Thymus (tissue), 11 donors: Measurements from ENCODE around the gene GPR18. TPM values are rescaled to one million over a fixed set of nuclear protein-coding genes. Genes with fewer than 3 reads are reported as not detected.
"Not testable (repeated sequence)": the region's sequence is repeated elsewhere in the genome, so short reads cannot be mapped to it uniquely, and the experiment has no call there.

Experiments
- DNase-seq, 9 donors: peaks; one replicate each; pipeline ENCODE4 v3.0.0-alpha.2; 2013; ENCODE audit warnings: low spot score in 9 of 9, low read depth in 6 of 9, missing footprints in 1 of 9
- H3K27ac ChIP-seq, 2 donors: one replicate each; pipeline ENCODE4 v1.5.1; 2013; ENCODE audit warnings: control low read depth in 1 of 2, low read depth in 1 of 2, low read length in 1 of 2, mild to moderate bottlenecking in 1 of 2, moderate library complexity in 1 of 2
- H3K27me3 ChIP-seq, 2 donors: one replicate each; pipeline ENCODE4 v1.5.1; 2013; ENCODE audit warnings: low read length in 1 of 2; ENCODE audit not compliant: control insufficient read depth in 2 of 2, insufficient read depth in 1 of 2
- H3K36me3 ChIP-seq, 2 donors: one replicate each; pipeline ENCODE4 v1.5.1; 2013; ENCODE audit warnings: low read length in 1 of 2, mild to moderate bottlenecking in 1 of 2, moderate library complexity in 1 of 2; ENCODE audit not compliant: control insufficient read depth in 2 of 2, insufficient read depth in 2 of 2
- H3K4me1 ChIP-seq, 2 donors: one replicate each; pipeline ENCODE4 v1.5.1; 2013; ENCODE audit warnings: low read length in 2 of 2; ENCODE audit not compliant: control insufficient read depth in 2 of 2, insufficient read depth in 2 of 2
- H3K4me3 ChIP-seq, 2 donors: one replicate each; pipeline ENCODE4 v1.5.1; 2013; ENCODE audit warnings: low read length in 2 of 2, control low read depth in 1 of 2, mild to moderate bottlenecking in 1 of 2
- H3K9me3 ChIP-seq, 2 donors: one replicate each; pipeline ENCODE4 v1.5.1; 2013; ENCODE audit warnings: low read length in 1 of 2, mild to moderate bottlenecking in 1 of 2; ENCODE audit not compliant: control insufficient read depth in 2 of 2, insufficient read depth in 1 of 2
- WGBS: extraction: QIAGEN DNeasy Blood & Tissue Kit; methylation state at CpG from one replicate; pipeline ENCODE4 v1.1.7; 2013; 5-methylcytosine and 5-hydroxymethylcytosine counted together
- polyA plus RNA-seq: library from polyadenylated mRNA; stranded (reverse); fragments of 200-250 nt; gene quantifications from one replicate; pipeline ENCODE4 v1.2.3, GENCODE V29; 2013
- total RNA-seq: library from RNA; stranded (reverse); fragments of 120-200 nt; gene quantifications from one replicate; pipeline ENCODE4 v1.2.4, GENCODE V29; 2013
- donor health status: healthy.

The GPR18 gene
- total and polyA plus RNA-seq, 2 donors = 6.7 to 8.1 TPM

GRCh38 chr13:99256283-99256682, 1.9 kb downstream of the GPR18 start:
- Histone ChIP-seq H3K27ac (no peak overlapping the region), H3K4me3 (no peak overlapping the region), H3K27me3 (no peaks in the 10 kb centered on the region), H3K9me3 (no peaks in the 10 kb centered on the region), H3K4me1 (peaks cover 2 to 11% of the 10 kb centered on the region in 2 donors), H3K36me3 (peaks cover 23 to 25% of the 10 kb centered on the region in 2 donors)
- no peak for DNase-seq
- 84% methylated on average over 2 of the region's 2 CpGs for WGBS

- Histone ChIP-seq H3K9me3 (no peaks in the 10 kb centered on the region), H3K27me3 (no peaks in the 10 kb centered on the region), H3K36me3 (peaks cover 23 to 25% of the 10 kb centered on the region in 2 donors), H3K4me3 (no peak overlapping the region), H3K27ac (peak overlapping the region in 1 of 2 donors; percentile 18), H3K4me1 (peaks cover 2 to 11% of the 10 kb centered on the region in 2 donors)
- WGBS = 94% methylated on average over 10 of the region's 10 CpGs
- DNase-seq = no peak
These were observed 2.9 kb downstream of the GPR18 start for GRCh38 chr13:99255271-99255670.

GRCh38 chr13:99254830-99255229, 3.3 kb downstream of the GPR18 start:
- Histone ChIP-seq H3K9me3 (no peaks in the 10 kb centered on the region), H3K4me1 (peaks cover 2 to 10% of the 10 kb centered on the region in 2 donors), H3K4me3 (no peak overlapping the region), H3K27me3 (no peaks in the 10 kb centered on the region), H3K27ac (no peak overlapping the region), H3K36me3 (peaks cover 20 to 21% of the 10 kb centered on the region in 2 donors)
- 97% methylated on average over 14 of the region's 14 CpGs for WGBS
- DNase-seq = no peak

- Histone ChIP-seq H3K27ac (no peak overlapping the region), H3K4me1 (no peaks in the 10 kb centered on the region)
These were observed 6.3 kb downstream of the GPR18 start for GRCh38 chr13:99251921-99252320.

GRCh38 chr13:99250982-99251825, 7.0 kb downstream of the GPR18 start:
- no peak for DNase-seq
- no peaks in the 10 kb centered on the region for H3K4me1 ChIP-seq
- H3K27ac ChIP-seq = no peak overlapping the region
- no peak overlapping the region for H3K4me3 ChIP-seq
- no peaks in the 10 kb centered on the region for H3K9me3 ChIP-seq
- 96% methylated on average over 5 of the region's 5 CpGs for WGBS
- no peaks in the 10 kb centered on the region for H3K27me3 ChIP-seq
- H3K36me3 ChIP-seq = peaks cover 17 to 18% of the 10 kb centered on the region in 2 donors

More at GRCh38 chr13:99251921-99252320, 6.3 kb downstream of the GPR18 start:
- DNase-seq = no peak
- Histone ChIP-seq H3K9me3 (no peaks in the 10 kb centered on the region), H3K36me3 (peaks cover 17 to 18% of the 10 kb centered on the region in 2 donors), H3K27me3 (no peaks in the 10 kb centered on the region), H3K4me3 (no peak overlapping the region)
- WGBS = 98% methylated on average over 4 of the region's 4 CpGs

GRCh38 chr13:99249606-99250005, 8.6 kb downstream of the GPR18 start:
- 100% methylated on average over 2 of the region's 2 CpGs for WGBS
- H3K9me3 ChIP-seq, DNase-seq, H3K27ac ChIP-seq, H3K27me3 ChIP-seq, H3K4me3 ChIP-seq, H3K4me1 ChIP-seq: not testable (repeated sequence)
- peaks cover 8 to 10% of the 10 kb centered on the region in 2 donors for H3K36me3 ChIP-seq

GRCh38 chr13:99249178-99249577, 9.0 kb downstream of the GPR18 start:
- not testable (repeated sequence) for DNase-seq, H3K27ac ChIP-seq, H3K9me3 ChIP-seq, H3K27me3 ChIP-seq, H3K4me3 ChIP-seq, H3K4me1 ChIP-seq
- WGBS = 100% methylated on average over 3 of the region's 3 CpGs
- H3K36me3 ChIP-seq = peaks cover 8 to 10% of the 10 kb centered on the region in 2 donors

- no peaks in the 10 kb centered on the region for H3K4me1 ChIP-seq
- no peak for DNase-seq
- H3K27ac ChIP-seq = no peak overlapping the region
- no peak overlapping the region for H3K4me3 ChIP-seq
- H3K36me3 ChIP-seq = peaks cover 2 to 4% of the 10 kb centered on the region in 2 donors
- H3K9me3 ChIP-seq = no peaks in the 10 kb centered on the region
- H3K27me3 ChIP-seq = no peaks in the 10 kb centered on the region
- whole genome bisulfite sequencing = 100% methylated on average over 1 of the region's 1 CpG
These were observed 12.1 kb downstream of the GPR18 start for GRCh38 chr13:99246100-99246499.

GRCh38 chr13:99237981-99238662, 20.1 kb downstream of the GPR18 start:
- peak overlapping the region in 1 of 2 donors; percentile 41 for H3K27ac ChIP-seq

More at GRCh38 chr13:99237981-99238662, 20.1 kb downstream of the GPR18 start:
- Histone ChIP-seq H3K4me3 (no peak overlapping the region), H3K36me3 (peaks cover 6 to 28% of the 10 kb centered on the region in 2 donors), H3K4me1 (peaks cover 0 to 8% of the 10 kb centered on the region in 2 donors), H3K27me3 (no peaks in the 10 kb centered on the region), H3K9me3 (no peaks in the 10 kb centered on the region)
- WGBS = 50% methylated on average over 8 of the region's 8 CpGs
- DNase-seq = no peak
